ENCODE results near the gene FOXP1.

Gene FOXP1

GRCh38 chr3:71000483-71000882 is 583.0 kb downstream of the FOXP1 start:
- no peak for TF ChIP-seq CTCF (IDR thresholded peaks at IDR 0.05; ENCODE audit: control extremely low read depth, extremely low read depth, low read depth, missing control alignments)
- DNase-seq (ENCODE audit: extremely low spot score): no peak
- ChIA-PET CTCF (no interaction called here), POLR2A (no interaction called here)

- no peak for TF ChIP-seq CTCF (IDR thresholded peaks at IDR 0.05; ENCODE audit: control extremely low read depth, extremely low read depth, low read depth, missing control alignments)
- DNase-seq (ENCODE audit: extremely low spot score): no peak
- ChIA-PET CTCF (no interaction called here), POLR2A (no interaction called here)
Measured at GRCh38 chr3:70999730-71000129, 583.8 kb downstream of the FOXP1 start.

GRCh38 chr3:70996082-70996481 is 587.4 kb downstream of the FOXP1 start:
- no peak for DNase-seq (ENCODE audit: extremely low spot score)
- no peak for TF ChIP-seq CTCF (IDR thresholded peaks at IDR 0.05; ENCODE audit: control extremely low read depth, extremely low read depth, low read depth, missing control alignments)
- ChIA-PET POLR2A (interaction anchor here (0.7 kb wide), 1 partner anchor 13 kb away, joined by 3 read pairs; no protein-coding TSS in a partner anchor), CTCF (interaction anchor here (1.4 to 3.4 kb wide), 4 partner anchors 8 to 15 kb away, joined by 3 to 9 read pairs (median 6); no protein-coding TSS in a partner anchor)

- POLR2A ChIA-PET: no interaction called here
- DNase-seq (ENCODE audit: extremely low spot score): no peak
- CTCF ChIA-PET: interaction anchor here (1.8 kb wide), 1 partner anchor 12 kb away, joined by 9 read pairs; no protein-coding TSS in a partner anchor
- TF ChIP-seq CTCF (IDR thresholded peaks at IDR 0.05; ENCODE audit: control extremely low read depth, extremely low read depth, low read depth, missing control alignments): no peak
Measured at GRCh38 chr3:70994644-70995043, 588.9 kb downstream of the FOXP1 start.

- POLR2A ChIA-PET: no interaction called here
- CTCF ChIA-PET: no interaction called here
- TF ChIP-seq CTCF (IDR thresholded peaks at IDR 0.05; ENCODE audit: control extremely low read depth, extremely low read depth, low read depth, missing control alignments): no peak
- DNase-seq (ENCODE audit: extremely low spot score): no peak
Measured at GRCh38 chr3:70992562-70993204, 590.8 kb downstream of the FOXP1 start.

- ChIA-PET CTCF (no interaction called here), POLR2A (no interaction called here)
- no peak for TF ChIP-seq CTCF (IDR thresholded peaks at IDR 0.05; ENCODE audit: control extremely low read depth, extremely low read depth, low read depth, missing control alignments)
- no peak for DNase-seq (ENCODE audit: extremely low spot score)
Measured at GRCh38 chr3:70992131-70992530, 591.4 kb downstream of the FOXP1 start.

All from GM10248 (cell line).